Adipose tissue (tissue), 3 donors: ENCODE data around the gene CST7. TPM values are rescaled to one million over a fixed set of nuclear protein-coding genes. Genes with fewer than 3 reads are reported as not detected.
"Not testable (repeated sequence)": the region's sequence is repeated elsewhere in the genome, so short reads cannot be mapped to it uniquely, and the experiment has no call there.

Source experiments
- H3K27ac ChIP-seq: one replicate; pipeline ENCODE4 v1.5.1; 2013; ENCODE audit warnings: low read depth, low read length
- WGBS, 3 donors: extraction: QIAGEN DNeasy Blood & Tissue Kit; methylation state at CpG; one replicate each; pipeline ENCODE4 v1.1.7; 2013; 5-methylcytosine and 5-hydroxymethylcytosine counted together
- polyA plus RNA-seq, 3 donors: library from polyadenylated mRNA; stranded (reverse); fragments of 200-250 nt; gene quantifications; one replicate each; pipeline ENCODE4 v1.2.3, GENCODE V29; 2013
- donor health status: healthy with polysubstance abuse.
- donor health status: Bipolar disorder and iron deficiency.
- donor health status: healthy.

Gene CST7
- polyA plus RNA-seq, 3 donors: 1.2 to 35.0 (median 30.4) TPM

GRCh38 chr20:24919665-24920064 is 29.4 kb upstream of the CST7 start:
- H3K27ac ChIP-seq: not testable (repeated sequence)
- WGBS, 3 donors: 79 to 92% (median 86%) methylated on average over 15 of the region's 15 CpGs

GRCh38 chr20:24920706-24921105 is 28.4 kb upstream of the CST7 start:
- H3K27ac ChIP-seq: not testable (repeated sequence)
- WGBS, 3 donors: 44 to 71% (median 67%) methylated on average over 3 of the region's 3 CpGs

- H3K27ac ChIP-seq: not testable (repeated sequence)
- 80 to 92% (median 85%) methylated on average over 5 of the region's 5 CpGs for WGBS, 3 donors
Measured at GRCh38 chr20:24929259-24929658, 19.8 kb upstream of the CST7 start.

- not testable (repeated sequence) for H3K27ac ChIP-seq
- 30 to 46% (median 44%) methylated on average over 13 of the region's 13 CpGs for WGBS, 3 donors
Measured at GRCh38 chr20:24929867-24930723, 19.0 kb upstream of the CST7 start.

GRCh38 chr20:24930724-24931688 is 18.1 kb upstream of the CST7 start:
- H3K27ac ChIP-seq: not testable (repeated sequence)
- 48 to 66% (median 61%) methylated on average over 15 of the region's 15 CpGs for WGBS, 3 donors

- whole genome bisulfite sequencing, 3 donors: 33 to 65% (median 46%) methylated on average over 1 of the region's 1 CpG
- H3K27ac ChIP-seq: not testable (repeated sequence)
Measured at GRCh38 chr20:24931893-24932292, 17.2 kb upstream of the CST7 start.

GRCh38 chr20:24933266-24933908 is 15.7 kb upstream of the CST7 start:
- whole genome bisulfite sequencing, 3 donors: 83 to 96% (median 85%) methylated on average over 7 of the region's 7 CpGs

GRCh38 chr20:24934101-24934661 is 14.9 kb upstream of the CST7 start:
- WGBS, 3 donors: 56 to 80% (median 80%) methylated on average over 9 of the region's 9 CpGs
- no peak overlapping the region for H3K27ac ChIP-seq

More at GRCh38 chr20:24933266-24933908, 15.7 kb upstream of the CST7 start:
- no peak overlapping the region for H3K27ac ChIP-seq

- no peak overlapping the region for H3K27ac ChIP-seq
- 66 to 87% (median 87%) methylated on average over 3 of the region's 3 CpGs for WGBS, 3 donors
Measured at GRCh38 chr20:24934716-24935115, 14.4 kb upstream of the CST7 start.

- WGBS, 3 donors: 78 to 88% (median 82%) methylated on average over 3 of the region's 3 CpGs
- H3K27ac ChIP-seq: no peak overlapping the region
Measured at GRCh38 chr20:24935140-24935539, 13.9 kb upstream of the CST7 start.

GRCh38 chr20:24935766-24936525 is 13.1 kb upstream of the CST7 start:
- H3K27ac ChIP-seq: no peak overlapping the region
- 89 to 91% (median 90%) methylated on average over 4 of the region's 4 CpGs for WGBS, 3 donors

GRCh38 chr20:24936526-24937407 is 12.3 kb upstream of the CST7 start:
- no peak overlapping the region for H3K27ac ChIP-seq
- WGBS, 3 donors: 79 to 87% (median 85%) methylated on average over 7 of the region's 7 CpGs

- no peak overlapping the region for H3K27ac ChIP-seq
- 0 to 95% (median 32%) methylated on average over 1 of the region's 1 CpG for WGBS, 3 donors
Measured at GRCh38 chr20:24937579-24937978, 11.5 kb upstream of the CST7 start.

- 77 to 90% (median 87%) methylated on average over 5 of the region's 5 CpGs for WGBS, 3 donors
Measured at GRCh38 chr20:24938498-24938897, 10.6 kb upstream of the CST7 start.

GRCh38 chr20:24939036-24939435 is 10.0 kb upstream of the CST7 start:
- 58 to 74% (median 70%) methylated on average over 4 of the region's 4 CpGs for WGBS, 3 donors
- no peak overlapping the region for H3K27ac ChIP-seq

More at GRCh38 chr20:24938498-24938897, 10.6 kb upstream of the CST7 start:
- H3K27ac ChIP-seq: no peak overlapping the region

GRCh38 chr20:24942679-24943078 is 6.4 kb upstream of the CST7 start:
- 71 to 87% (median 78%) methylated on average over 6 of the region's 6 CpGs for WGBS, 3 donors
- H3K27ac ChIP-seq: no peak overlapping the region

GRCh38 chr20:24943196-24943595 is 5.9 kb upstream of the CST7 start:
- no peak overlapping the region for H3K27ac ChIP-seq
- 95 to 98% (median 95%) methylated on average over 4 of the region's 4 CpGs for WGBS, 3 donors
